ENCODE results near the gene OAF. TPM values are rescaled to one million over a fixed set of nuclear protein-coding genes. Genes with fewer than 3 reads are reported as not detected.
"Not testable (repeated sequence)": the region's sequence is repeated elsewhere in the genome, so short reads cannot be mapped to it uniquely, and the experiment has no call there.

OAF gene
- total RNA-seq, 1 experiment from 2014 or later: 11.3 TPM

GRCh38 chr11:120179057-120179672 is 31.7 kb upstream of the OAF start:
- Mint-ChIP-seq H3K27ac (ENCODE audit: unreplicated experiment) (no peak overlapping the region), H3K27me3 (ENCODE audit: unreplicated experiment) (peaks cover 73% of the 10 kb centered on the region), H3K4me1 (ENCODE audit: low read depth, unreplicated experiment) (no peaks in the 10 kb centered on the region), H3K4me3 (ENCODE audit: low read depth, unreplicated experiment) (no peak overlapping the region), H3K9me3 (ENCODE audit: low read depth, unreplicated experiment) (no peaks in the 10 kb centered on the region), H3K36me3 (ENCODE audit: insufficient read depth, unreplicated experiment) (no peaks in the 10 kb centered on the region)
- no peak for DNase-seq
- no TSS peak for BruUV-seq (replicated peaks)
- TF ChIP-seq CTCF (IDR thresholded peaks at IDR 0.05; ENCODE audit: unreplicated experiment): no peak
- CTCF ChIA-PET: interaction anchor here (0.7 to 0.8 kb wide), 2 partner anchors 10 to 124 kb away, joined by 3 read pairs; no protein-coding TSS in a partner anchor
- intact Hi-C loops (cut with micrococcal nuclease; ENCODE audit: unreplicated experiment): no loop called here

GRCh38 chr11:120180063-120180462 is 30.8 kb upstream of the OAF start:
- H3K27ac Mint-ChIP-seq (ENCODE audit: unreplicated experiment); intact Hi-C loops (cut with micrococcal nuclease; ENCODE audit: unreplicated experiment); H3K4me3 Mint-ChIP-seq (ENCODE audit: low read depth, unreplicated experiment); BruUV-seq (replicated peaks); H3K9me3 Mint-ChIP-seq (ENCODE audit: low read depth, unreplicated experiment); DNase-seq; H3K4me1 Mint-ChIP-seq (ENCODE audit: low read depth, unreplicated experiment); H3K36me3 Mint-ChIP-seq (ENCODE audit: insufficient read depth, unreplicated experiment): not testable (repeated sequence)
- CTCF ChIA-PET: interaction anchor here (0.7 kb wide), 1 partner anchor 60 kb away, joined by 3 read pairs; the partner anchor contains the start of gene POU2F3
- H3K27me3 Mint-ChIP-seq (ENCODE audit: unreplicated experiment): peaks cover 75% of the 10 kb centered on the region

- Mint-ChIP-seq H3K36me3 (ENCODE audit: insufficient read depth, unreplicated experiment) (no peaks in the 10 kb centered on the region), H3K4me3 (ENCODE audit: low read depth, unreplicated experiment) (no peak overlapping the region), H3K9me3 (ENCODE audit: low read depth, unreplicated experiment) (no peaks in the 10 kb centered on the region), H3K27ac (ENCODE audit: unreplicated experiment) (no peak overlapping the region), H3K27me3 (ENCODE audit: unreplicated experiment) (peaks cover 74% of the 10 kb centered on the region), H3K4me1 (ENCODE audit: low read depth, unreplicated experiment) (no peaks in the 10 kb centered on the region)
- TF ChIP-seq CTCF (IDR thresholded peaks at IDR 0.05; ENCODE audit: unreplicated experiment): no peak
- DNase-seq: no peak
- intact Hi-C loops (cut with micrococcal nuclease; ENCODE audit: unreplicated experiment): no loop called here
- CTCF ChIA-PET: interaction anchor here (0.7 to 1.2 kb wide), 2 partner anchors 59 to 65 kb away, joined by 3 read pairs; partner anchors contain the start of gene POU2F3
- BruUV-seq (replicated peaks): no TSS peak
Observed at GRCh38 chr11:120180551-120181232, 30.1 kb upstream of the OAF start.

GRCh38 chr11:120181376-120181975 is 29.4 kb upstream of the OAF start:
- no TSS peak for BruUV-seq (replicated peaks)

More at GRCh38 chr11:120181376-120181975, 29.4 kb upstream of the OAF start:
- no peak for DNase-seq
- Mint-ChIP-seq H3K36me3 (ENCODE audit: insufficient read depth, unreplicated experiment) (no peaks in the 10 kb centered on the region), H3K9me3 (ENCODE audit: low read depth, unreplicated experiment) (no peaks in the 10 kb centered on the region), H3K4me3 (ENCODE audit: low read depth, unreplicated experiment) (no peak overlapping the region), H3K4me1 (ENCODE audit: low read depth, unreplicated experiment) (peaks cover 4% of the 10 kb centered on the region), H3K27me3 (ENCODE audit: unreplicated experiment) (peaks cover 74% of the 10 kb centered on the region), H3K27ac (ENCODE audit: unreplicated experiment) (no peak overlapping the region)
- TF ChIP-seq CTCF (IDR thresholded peaks at IDR 0.05; ENCODE audit: unreplicated experiment): no peak
- CTCF ChIA-PET: interaction anchor here (1.2 kb wide), 1 partner anchor 65 kb away, joined by 3 read pairs; no protein-coding TSS in a partner anchor
- intact Hi-C loops (cut with micrococcal nuclease; ENCODE audit: unreplicated experiment): no loop called here
